Mucosa of gallbladder (tissue), 1 donor: ENCODE data around the gene MSI2. TPM values are rescaled to one million over a fixed set of nuclear protein-coding genes. Genes with fewer than 3 reads are reported as not detected.

Source experiments
- DNase-seq: peaks from one replicate; pipeline ENCODE4 v3.0.0-alpha.2; 2020; ENCODE audit warnings: low spot score
- total RNA-seq: library from RNA; stranded (reverse); gene quantifications from one replicate; pipeline ENCODE4 v1.2.1, GENCODE V29; 2021
- donor health status: DM: no; HTN: no; CAD: no.

MSI2 gene
- total RNA-seq, 1 donor from 2014 or later: 133 TPM

DNA sequence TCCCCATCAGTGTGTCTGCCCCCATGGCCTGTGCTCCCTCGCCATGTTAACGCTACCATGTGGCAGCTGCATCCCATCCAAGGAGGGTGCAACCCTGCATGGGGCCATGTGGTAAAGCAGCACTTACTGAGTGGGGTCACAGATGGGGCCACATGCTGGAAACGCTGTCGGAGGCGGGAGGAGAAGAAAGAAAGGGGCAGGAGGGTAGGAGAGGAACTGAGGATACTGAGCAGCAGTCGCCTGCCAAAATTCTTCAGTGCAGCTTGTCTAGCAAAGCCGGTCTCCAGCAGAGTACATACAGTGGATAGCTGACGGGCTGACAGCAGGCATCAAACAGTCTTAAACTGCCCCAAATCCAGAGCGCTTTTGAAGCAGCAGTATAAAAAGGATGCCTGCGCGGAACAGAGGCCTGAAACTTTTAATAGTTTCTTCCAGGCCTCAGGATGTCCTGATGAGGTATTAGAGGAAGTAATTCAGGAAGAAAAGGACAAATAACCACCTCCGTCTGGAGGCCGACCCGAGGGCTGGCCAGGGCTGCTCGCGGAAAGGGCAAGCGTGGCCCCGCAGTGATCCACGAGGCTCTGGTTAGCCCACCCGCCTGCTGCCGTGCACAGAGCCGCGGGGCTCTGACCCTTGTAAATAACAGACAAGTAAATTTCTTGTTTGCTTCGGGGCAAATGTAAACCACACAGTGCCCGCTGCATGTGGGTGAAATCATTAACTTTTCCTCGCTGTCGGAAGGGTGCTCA is 339.8 kb downstream of the MSI2 start:
- DNase-seq: no peak

DNA sequence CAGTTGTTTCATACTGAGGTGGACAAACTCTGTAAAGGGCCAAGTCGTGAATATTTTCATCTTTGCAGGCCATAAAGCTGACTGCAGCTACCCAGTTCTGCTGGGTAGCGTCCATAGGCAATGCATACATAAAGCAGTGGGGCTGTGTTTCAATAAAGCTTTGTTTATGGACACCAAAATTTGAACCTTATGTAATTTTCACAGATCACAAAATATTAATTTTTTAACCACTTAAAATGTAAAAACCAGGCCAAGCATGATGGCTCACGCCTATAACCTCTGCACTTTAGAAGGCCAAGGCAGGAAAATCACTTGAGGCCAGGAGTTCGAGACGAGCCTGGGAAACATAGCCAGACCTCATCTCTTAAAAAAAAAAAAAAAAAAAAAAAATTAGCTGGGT is 340.8 kb downstream of the MSI2 start:
- no peak for DNase-seq

DNA sequence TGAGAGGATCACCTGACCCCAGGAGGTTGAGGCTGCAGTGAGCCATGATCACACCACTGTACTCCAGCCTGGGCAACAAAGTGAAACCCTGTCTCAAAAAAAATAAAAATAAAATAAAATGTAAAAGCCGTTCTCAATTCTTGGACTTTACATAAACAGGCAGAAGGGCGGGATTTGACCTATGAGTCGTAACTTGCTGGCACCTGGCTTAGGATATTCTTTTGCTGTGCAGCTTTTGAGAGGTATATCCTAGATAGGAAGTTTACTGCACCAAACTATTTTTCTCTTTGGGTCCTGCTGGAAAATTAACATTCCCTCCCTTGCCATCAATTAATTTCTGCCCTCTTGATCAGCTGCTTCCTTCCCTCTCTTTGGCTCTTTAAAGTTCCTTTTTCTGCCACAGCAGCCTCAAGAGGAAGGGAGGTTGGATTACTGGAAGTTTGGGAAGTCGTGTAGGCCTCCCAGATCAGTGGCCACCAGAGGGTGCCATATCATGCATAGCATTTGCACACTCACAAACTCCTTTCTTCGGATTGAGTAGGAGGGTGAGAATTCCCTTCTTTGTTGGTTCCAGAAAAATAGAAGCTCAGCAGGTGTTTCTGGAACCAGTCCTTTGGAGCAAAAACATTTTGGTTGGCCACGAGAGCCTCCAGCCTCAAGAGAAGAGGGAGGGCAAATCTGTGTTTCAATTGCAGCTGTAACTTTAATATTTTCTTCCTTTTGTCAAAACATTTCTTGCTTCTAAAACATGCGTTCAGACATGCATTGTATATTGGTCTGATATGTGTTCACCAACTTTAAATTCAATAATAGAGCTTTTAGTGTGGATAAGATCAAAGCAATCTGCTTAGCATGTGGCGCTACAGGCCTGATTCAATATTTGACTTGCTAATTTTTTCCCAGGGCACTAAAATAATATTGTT is 341.5 kb downstream of the MSI2 start:
- DNase-seq: peak; percentile 62

DNA sequence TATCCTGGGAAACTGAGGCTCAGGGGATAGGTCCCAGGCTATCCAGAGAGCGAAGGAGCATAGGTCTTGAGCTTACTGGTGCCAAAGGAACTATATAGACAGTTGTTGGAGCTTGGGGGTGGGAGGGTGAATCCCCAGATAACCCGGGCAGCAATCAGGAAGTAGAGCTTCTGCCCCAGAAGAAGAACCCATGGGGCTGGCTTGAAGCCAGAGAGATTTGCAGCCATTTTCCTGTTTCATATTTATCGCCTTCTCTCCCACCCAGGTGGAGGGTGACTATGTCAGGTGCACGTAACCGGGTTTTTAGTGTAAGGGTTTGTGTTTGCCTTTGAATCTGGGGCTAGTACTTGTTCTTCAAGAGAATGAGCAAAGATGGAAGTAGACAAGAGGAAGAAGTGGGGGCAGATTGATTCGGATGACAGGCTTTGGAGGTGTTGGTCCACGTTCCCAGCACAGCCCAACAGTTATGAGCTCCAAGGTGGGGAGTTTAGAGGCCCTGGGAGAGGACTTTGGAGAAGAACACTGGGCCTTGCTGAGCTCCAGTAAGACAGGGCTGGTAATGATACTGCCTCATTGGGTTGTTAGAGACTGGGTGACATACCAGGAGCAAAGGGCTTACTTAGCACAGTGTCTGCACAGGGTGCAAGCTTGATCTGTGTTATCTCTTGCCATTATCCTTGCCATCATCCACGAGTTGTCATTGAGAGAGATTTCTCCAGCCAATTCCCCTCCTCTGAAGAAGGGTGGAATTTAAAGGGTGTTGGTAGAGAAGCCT is 343.1 kb downstream of the MSI2 start:
- no peak for DNase-seq

DNA sequence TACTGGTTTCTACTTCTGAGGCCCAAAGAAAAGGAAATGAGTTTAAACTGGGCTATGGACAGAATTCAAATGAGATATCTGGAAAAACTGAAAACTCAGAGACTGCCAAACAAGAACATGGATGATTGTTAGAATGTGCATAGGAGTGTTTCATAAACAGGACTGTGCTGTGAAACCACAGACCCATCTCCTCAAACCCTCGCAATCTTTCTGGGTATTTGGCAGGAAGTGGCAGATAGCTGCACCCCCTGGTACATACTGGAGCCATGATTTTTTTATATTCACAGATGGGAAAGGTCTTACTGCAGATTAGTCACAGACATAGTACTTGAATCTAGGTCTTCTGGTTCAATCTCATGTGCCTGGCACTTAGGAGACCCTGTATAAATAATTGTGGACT is 343.8 kb downstream of the MSI2 start:
- no peak for DNase-seq

DNA sequence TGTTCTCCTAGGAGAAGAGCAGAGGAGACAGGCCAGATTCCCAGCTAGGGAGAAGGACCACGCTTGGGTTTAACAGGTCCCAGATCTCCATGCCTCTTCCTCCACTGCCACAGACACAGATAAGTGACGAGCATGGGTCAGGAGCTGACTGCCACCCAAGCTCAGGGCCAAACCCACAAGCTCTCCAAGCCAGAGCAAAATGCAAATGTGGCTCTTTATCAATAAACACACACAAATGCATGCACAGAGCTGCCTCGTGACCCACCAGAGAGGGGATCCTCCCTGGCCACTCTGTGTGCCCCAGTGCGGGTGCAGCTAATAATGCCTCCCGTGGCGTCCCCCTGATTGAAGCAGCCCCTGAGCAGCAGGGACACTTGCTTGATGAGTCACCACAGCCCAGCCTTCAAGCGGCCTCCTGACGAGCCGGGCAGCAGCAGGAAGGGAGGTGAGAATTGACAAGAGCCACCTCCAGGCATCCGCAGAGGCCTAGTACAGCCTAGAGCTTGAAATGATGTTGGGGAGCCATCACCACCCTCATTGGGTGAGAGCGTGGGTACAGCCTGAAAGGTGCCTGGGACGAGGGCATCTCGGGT is 344.9 kb downstream of the MSI2 start:
- DNase-seq: no peak

DNA sequence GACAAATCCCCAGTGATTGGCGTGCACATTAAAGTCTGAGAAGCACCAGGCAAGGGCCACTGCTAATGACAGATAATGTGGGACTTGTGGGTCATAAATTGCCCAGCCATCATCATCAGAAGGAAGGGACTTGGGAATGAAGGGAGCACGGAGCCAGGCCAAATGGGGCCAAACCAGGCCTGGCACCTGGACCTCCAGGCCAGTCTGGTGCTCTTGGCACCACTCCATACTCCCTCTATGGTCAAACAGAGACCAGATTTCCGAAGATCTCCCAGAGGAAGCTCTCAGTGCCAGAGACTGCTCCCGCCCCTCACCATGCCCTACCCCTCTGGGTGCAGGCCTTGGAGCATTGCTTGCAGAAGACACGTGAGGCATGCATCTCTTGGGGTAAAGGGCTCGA is 346.6 kb downstream of the MSI2 start:
- no peak for DNase-seq

DNA sequence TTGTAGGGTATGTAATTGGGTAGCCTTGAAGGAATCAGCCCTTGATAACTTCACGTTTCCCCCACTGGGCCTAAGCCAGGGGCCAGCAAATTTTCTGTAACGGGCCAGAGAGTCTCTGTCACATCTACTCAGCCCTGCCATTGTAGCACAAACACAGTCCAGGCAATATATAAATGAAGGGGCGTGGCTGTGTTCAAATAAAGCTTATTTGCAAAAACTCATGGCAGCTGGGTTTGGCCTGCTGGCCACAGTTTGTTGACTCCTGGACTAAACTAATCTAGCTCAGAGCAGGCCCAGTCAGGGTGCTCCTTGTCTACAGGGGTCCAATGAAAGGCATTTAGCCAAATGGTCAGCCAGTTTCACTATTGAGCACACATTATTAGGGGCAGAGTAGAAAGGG is 347.2 kb downstream of the MSI2 start:
- no peak for DNase-seq

DNA sequence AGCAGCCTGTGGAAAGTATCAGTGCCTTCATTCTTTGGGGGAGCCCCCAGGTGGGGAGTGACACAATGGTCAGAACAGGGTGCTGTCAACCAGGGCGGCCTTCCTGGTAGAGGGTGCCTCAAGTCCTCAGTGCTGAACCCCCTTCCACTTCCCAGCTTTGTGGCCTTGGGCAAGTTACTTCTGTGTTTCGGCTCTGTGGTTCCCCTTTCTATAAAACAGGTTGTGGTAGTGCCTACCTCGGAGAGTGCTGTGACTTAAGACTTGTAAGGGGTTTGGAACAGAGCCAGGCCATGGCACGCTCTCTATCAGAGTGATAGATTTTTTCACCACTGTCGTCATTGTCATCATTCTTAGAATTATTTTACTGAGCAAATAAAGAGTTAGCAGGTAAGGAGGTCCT is 347.7 kb downstream of the MSI2 start:
- peak; percentile 71 for DNase-seq

DNA sequence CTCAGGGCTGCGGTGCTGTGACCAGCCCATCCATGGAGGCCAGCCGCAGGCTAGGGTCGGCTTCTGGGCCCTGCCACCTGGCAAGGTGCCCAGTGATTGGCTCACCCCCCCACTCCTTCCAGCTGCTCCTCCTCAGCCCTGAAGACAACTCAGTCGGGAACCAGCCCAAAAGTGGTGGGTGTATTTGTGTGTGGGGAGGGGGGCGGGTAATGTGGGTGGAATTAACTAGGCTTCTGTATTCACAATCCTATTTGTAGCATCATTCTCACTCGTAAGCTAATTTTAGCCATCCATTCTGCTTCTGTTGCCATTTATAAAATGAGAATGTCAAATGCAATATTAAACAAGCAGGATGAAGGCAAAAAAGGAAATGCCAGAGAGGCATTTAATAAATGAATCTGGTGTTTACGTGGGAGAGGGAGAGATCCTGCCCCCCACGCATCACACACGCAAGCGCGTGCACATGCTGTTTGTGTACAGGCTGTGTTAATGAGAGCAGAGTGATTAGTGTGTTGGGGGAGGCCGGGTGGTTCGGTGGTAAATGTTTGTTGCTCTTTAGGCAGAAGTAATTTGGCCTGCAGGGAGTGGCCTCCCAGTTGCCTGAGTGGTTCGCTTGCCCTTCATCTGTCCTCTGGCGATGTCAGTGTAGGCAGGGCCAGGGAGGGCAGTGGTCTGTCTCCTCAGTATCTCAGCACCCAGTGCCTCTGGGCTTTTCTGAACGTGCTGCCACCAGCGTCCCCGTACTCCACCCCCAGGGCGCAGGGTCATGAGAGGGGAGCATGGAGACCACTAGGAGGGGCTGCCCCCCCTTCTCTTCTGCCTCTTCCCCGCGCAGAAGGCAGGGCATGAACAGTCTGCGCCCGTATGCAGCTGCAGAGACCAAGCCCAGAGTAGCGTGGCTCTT is 348.7 kb downstream of the MSI2 start:
- DNase-seq: no peak

DNA sequence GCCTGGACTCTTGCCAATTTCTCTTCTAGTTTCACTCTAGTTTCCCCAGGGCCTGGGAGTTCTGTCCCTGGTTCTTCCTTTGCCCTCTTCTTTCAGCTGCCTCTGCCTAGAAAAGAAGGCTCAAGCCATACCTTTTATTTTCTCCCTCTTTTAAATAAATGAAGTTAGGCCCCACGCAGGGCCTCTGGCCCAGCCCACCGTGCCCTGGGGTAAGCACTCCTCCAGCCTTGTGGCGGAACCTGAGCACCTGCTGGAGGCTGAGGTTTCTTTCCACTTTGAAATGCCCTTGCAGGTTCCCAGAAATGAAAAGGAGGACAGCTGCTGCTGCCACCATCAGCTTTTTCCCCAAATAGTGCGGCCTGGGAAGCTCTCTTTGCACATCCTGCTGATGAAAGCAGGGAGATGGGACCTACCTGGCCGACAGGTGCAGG is 349.4 kb downstream of the MSI2 start:
- DNase-seq: peak; percentile 64

DNA sequence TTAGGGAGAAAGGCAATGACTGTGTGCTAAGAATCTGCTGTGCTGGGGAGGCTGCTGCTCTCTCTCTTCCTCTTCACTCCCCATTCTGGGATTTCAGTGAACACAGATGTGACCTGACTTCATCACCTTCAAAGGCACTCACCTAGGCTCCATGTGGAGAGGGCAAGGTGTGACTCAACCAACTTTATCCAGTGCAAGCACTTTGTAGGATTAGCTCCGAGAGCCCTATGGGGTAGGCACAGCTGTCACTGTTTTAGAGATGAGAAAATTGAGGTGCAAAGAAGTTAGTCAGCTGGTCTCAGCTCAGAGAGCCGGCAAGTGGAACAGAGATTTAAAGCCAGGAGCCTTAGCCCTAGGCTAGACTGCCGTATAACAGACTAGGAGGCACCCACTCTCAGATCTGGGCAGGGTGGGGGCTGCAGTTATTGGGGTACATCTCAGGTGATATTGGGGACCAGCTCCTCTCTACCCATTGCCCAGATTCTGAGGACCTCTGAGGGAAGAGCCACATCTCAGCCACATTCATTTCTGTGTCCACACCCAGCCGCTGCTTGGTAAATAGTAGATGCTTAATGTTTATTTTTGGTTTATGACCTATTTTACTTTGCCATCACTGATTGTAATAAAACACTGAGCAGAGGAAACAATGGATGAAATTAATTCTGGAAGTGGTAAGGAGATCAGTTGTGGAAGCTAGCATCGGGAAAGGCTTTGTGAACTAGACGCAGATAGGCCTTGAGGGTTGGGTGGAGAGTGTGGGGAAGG is 350.0 kb downstream of the MSI2 start:
- DNase-seq: no peak

DNA sequence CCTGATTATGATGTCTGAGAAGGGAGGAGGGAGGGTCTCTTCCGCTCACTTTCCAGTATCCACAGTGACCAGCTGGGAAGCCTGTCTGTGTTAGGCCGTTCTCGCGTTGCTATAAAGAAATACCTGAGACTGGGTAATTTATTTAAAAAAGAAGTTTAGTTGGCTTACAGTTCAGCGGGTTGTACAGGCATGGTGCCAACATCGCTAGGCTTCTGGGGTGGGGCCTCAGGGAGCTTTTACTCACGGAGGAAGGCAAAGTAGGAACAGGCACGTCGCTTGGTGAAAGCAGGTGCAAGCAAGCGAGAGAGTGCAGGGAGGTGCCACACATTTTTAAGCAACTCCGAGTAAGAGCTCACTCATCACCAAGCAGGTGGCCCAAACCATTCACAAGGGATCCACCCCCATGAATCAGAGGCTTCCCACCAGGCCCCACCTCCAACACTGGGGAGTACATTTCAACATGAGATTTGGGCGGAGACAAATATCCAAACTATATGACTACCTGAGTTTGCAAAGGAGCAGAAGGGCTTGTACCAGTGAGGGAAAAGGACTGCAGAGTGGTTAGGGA is 351.3 kb downstream of the MSI2 start:
- no peak for DNase-seq

DNA sequence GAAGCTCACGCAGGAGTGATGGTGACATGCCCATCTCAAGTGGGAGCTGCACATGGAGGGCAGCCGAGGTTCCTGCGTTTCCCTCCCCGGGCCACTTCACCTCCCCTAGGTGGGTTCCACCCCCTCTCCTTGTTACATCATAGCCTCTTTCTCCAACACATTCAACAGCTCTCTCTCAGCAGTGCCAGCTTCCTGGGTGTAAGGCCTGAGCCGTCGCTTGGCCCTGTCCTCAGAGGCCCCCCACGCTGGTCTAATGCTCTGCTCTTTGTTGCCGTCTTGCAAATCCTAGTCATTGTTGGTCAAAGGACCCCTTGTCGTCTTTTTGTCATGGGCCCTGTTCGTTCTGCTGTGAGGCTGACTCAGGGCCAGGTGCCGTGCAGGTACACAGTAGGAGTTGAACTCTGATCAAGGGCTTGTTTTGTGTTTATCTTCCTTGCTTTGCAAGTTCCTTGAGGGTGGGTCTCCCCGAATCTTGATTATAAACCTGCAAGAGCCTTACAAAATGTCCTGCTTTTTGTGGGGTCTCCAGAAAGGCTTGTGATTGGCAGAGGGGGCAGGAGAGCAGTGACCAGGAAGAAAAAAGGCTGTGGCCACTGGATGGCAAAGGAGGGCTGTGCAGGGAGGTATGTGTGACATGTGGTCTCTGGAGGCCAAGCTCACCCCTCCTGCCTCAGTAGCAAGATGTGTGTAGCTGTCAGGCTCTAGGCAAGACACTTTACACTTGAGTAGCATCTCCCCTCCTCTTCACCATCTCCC is 352.2 kb downstream of the MSI2 start:
- no peak for DNase-seq

DNA sequence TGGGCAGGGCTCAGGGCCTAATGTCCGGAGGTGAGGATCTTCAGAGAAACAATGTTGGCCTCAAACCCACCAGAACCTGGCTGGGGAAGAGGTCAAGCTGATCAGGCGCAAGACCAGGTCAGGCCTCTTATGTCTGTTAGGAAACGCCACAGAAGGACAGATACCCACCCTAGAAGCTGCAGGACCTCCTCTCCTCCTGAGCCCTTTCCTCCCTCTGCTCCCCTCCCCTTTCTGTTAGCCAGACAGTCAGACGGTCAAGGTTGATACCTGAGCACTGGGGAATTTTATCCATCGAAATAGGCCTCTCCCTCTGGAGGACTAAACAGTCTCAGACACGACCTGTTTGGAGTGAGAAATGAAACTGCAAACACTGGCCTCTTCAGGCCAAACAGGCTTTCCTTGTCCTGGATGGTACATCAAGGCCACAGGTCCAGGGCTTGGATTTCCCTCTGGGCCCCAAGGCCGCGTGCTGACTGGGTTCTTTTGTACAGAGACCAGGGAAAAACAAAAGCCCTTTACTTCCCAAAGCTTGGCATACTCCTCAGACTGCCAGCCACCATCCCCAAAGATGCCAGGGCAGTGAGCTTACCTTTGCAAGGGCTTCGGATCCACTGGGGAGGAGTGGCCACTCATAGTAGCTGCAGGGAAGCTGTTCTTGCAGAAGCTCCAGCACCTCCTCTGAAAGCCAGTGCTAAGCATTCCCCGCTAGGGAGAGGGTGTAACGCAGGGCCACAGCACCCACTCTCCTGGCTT is 353.0 kb downstream of the MSI2 start:
- no peak for DNase-seq

DNA sequence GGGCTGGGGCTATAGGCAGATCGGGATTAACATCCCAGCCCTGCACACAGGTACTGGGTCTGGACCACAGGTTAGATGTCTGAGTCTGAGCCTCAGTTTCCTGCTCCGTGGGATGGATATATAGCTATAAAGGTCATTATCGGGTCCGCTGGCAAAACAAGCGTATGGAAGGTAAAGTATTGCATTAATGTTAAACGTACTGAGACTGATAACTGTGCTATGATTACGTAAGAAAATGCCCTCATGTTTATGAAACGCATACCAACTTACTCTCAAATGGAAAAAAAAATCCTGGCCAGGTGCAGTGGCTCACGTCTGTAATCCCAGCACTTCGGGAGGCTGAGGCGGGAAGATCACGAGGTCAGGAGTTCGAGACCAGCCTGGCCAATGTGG is 353.6 kb downstream of the MSI2 start:
- DNase-seq: no peak

DNA sequence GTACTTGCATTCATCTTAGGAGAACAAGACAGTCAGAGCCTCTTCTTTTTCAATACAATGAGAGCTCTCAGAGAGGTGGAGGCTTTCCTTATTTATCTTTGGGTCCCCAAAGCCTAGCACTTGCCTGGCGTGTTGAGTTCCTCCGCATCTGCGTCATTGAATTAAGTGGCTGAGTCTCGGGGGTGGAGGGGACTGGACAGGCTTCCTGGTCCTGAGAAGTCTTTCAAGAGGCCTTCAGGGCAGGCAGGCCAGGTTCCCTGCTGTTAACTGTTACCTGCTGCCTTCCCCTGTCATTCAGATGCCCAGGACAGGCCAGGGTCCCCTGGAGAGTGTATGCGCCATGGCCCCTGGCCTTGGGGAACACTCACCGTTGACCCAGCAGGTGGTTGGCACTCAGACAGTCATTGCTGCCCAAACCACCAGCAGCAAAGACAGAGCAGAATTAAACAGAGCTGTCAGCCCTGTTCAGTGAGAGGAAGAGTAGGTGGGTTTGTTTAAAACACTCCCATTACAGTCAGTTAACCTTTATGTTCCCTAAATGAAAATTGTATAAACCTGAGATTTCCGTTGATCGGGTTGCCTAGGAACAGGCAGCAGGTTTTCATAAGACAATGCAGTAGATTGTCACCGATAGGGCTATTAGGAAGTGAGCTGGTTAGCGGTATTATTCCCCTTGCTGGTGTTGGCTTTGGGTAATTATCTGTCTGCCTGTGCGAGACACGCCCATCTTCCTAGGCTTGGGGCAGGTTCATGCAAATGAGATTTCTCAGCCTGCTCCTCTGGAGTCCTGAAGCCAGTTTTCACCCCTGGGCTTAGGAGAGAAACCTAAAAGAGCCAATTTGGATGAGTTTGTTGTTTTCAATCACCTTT is 356.1 kb downstream of the MSI2 start:
- no peak for DNase-seq
